HEK293 (cell line): Measurements from ENCODE around the gene TTLL12.

ENCODE experiments used
- CTCF ChIA-PET: fragments of 350-600 bp; formaldehyde crosslinking; extraction: SDS; loops from one replicate; lab custom pipeline; 2021; ENCODE audit warnings: antibody characterized with exemption; lab: Yijun Ruan, JAX
- POLR2A ChIA-PET: fragments of 300-600 bp; formaldehyde crosslinking; extraction: SDS; loops from one replicate; lab custom pipeline; 2020; ENCODE audit warnings: antibody characterized with exemption, inconsistent platforms; lab: Yijun Ruan, JAX
- H3K27ac ChIP-seq: fragments of 200-500 bp; sonication (Bioruptor generic); 2 replicates; pipeline ENCODE4 v1.5.1; 2014; ENCODE audit warnings: low read depth, low read length, control low read depth, inconsistent platforms; ENCODE audit errors: extremely low read depth
- H3K36me3 ChIP-seq, 2 experiments: fragments of 200-500 bp in 1 of 2; sonication (Bioruptor generic) in 1 of 2; 1 replicate in 1 of 2; 2 replicates in 1 of 2; pipeline ENCODE4 v1.5.1; 2014 to 2017; ENCODE audit warnings: inconsistent platforms in 2 of 2, low read length in 2 of 2; ENCODE audit not compliant: control insufficient read depth in 2 of 2, insufficient read depth in 1 of 2
- H3K4me1 ChIP-seq: fragments of 200-500 bp; sonication (Bioruptor generic); 2 replicates; pipeline ENCODE4 v1.5.1; 2014; ENCODE audit warnings: mild to moderate bottlenecking, low read length, inconsistent platforms; ENCODE audit not compliant: control insufficient read depth, insufficient read depth
- H3K4me3 ChIP-seq: 2 replicates; pipeline ENCODE4 v1.5.1; 2011; ENCODE audit warnings: low read depth, mild to moderate bottlenecking, control low read depth, low read length, moderate library complexity
- H3K9me3 ChIP-seq: fragments of 200-500 bp; sonication (Bioruptor generic); 2 replicates; pipeline ENCODE4 v1.5.1; 2014; ENCODE audit warnings: low read depth, low read length, inconsistent platforms; ENCODE audit not compliant: control insufficient read depth, insufficient read depth
- GLI4 ChIP-seq: fragments of 450-650 bp; formaldehyde crosslinking; IDR thresholded peaks from 2 replicates; pipeline ENCODE4 v1.5.1; 2016; ENCODE audit warnings: missing biosample characterization, missing genetic modification characterization
- GLIS2 ChIP-seq: fragments of 450-650 bp; formaldehyde crosslinking; IDR thresholded peaks from 2 replicates; pipeline ENCODE4 v1.5.1; 2016; ENCODE audit warnings: missing biosample characterization, missing genetic modification characterization
- HOXA7 ChIP-seq: sonication (generic); formaldehyde crosslinking; IDR thresholded peaks from 2 replicates; pipeline ENCODE4 v1.8.1; 2022; ENCODE audit warnings: missing genetic modification reagents, borderline replicate concordance
- MEIS1 ChIP-seq: sonication (generic); formaldehyde crosslinking; IDR thresholded peaks from 2 replicates; pipeline ENCODE4 v1.8.1; 2022; ENCODE audit warnings: missing genetic modification reagents, mild to moderate bottlenecking, borderline replicate concordance
- ZFHX2 ChIP-seq: fragments of 450-650 bp; formaldehyde crosslinking; conservative IDR thresholded peaks from 2 replicates; pipeline ENCODE4 v1.5.1; 2016; ENCODE audit warnings: missing biosample characterization, missing genetic modification characterization
- ZNF121 ChIP-seq: fragments of 450-650 bp; formaldehyde crosslinking; IDR thresholded peaks from 2 replicates; pipeline ENCODE4 v1.5.1; 2016; ENCODE audit warnings: missing biosample characterization, missing genetic modification characterization
- ZNF16 ChIP-seq: fragments of 450-650 bp; formaldehyde crosslinking; IDR thresholded peaks from 2 replicates; pipeline ENCODE4 v1.5.1; 2016; ENCODE audit warnings: low read depth, missing biosample characterization, missing genetic modification characterization
- ZNF223 ChIP-seq: fragments of 450-650 bp; formaldehyde crosslinking; IDR thresholded peaks from 2 replicates; pipeline ENCODE4 v1.5.1; 2016; ENCODE audit warnings: missing biosample characterization, missing genetic modification characterization
- ZNF23 ChIP-seq: fragments of 450-650 bp; formaldehyde crosslinking; IDR thresholded peaks from 2 replicates; pipeline ENCODE4 v1.5.1; 2016; ENCODE audit warnings: missing biosample characterization, missing genetic modification characterization, borderline replicate concordance
- ZNF266 ChIP-seq: fragments of 450-650 bp; formaldehyde crosslinking; IDR thresholded peaks from 2 replicates; pipeline ENCODE4 v1.5.1; 2016; ENCODE audit warnings: missing biosample characterization, missing genetic modification characterization, low read depth
- ZNF354C ChIP-seq: fragments of 450-650 bp; formaldehyde crosslinking; IDR thresholded peaks from 2 replicates; pipeline ENCODE4 v1.5.1; 2016; ENCODE audit warnings: missing biosample characterization, missing genetic modification characterization, low read depth, borderline replicate concordance
- ZNF37A ChIP-seq: fragments of 450-650 bp; IDR thresholded peaks from 2 replicates; pipeline ENCODE4 v1.5.1; 2018; ENCODE audit warnings: missing biosample characterization, missing genetic modification characterization
- ZNF433 ChIP-seq: fragments of 450-650 bp; formaldehyde crosslinking; IDR thresholded peaks from 2 replicates; pipeline ENCODE4 v1.5.1; 2016; ENCODE audit warnings: missing biosample characterization, missing genetic modification characterization, low read depth
- ZNF48 ChIP-seq: fragments of 450-650 bp; formaldehyde crosslinking; IDR thresholded peaks from 2 replicates; pipeline ENCODE4 v1.5.1; 2016; ENCODE audit warnings: missing biosample characterization, missing genetic modification characterization
- ZNF571 ChIP-seq: fragments of 450-650 bp; formaldehyde crosslinking; IDR thresholded peaks from 2 replicates; pipeline ENCODE4 v1.5.0; 2017; ENCODE audit warnings: missing biosample characterization, missing genetic modification characterization
- ZNF660 ChIP-seq: fragments of 450-650 bp; IDR thresholded peaks from 2 replicates; pipeline ENCODE4 v1.5.1; 2018; ENCODE audit warnings: missing biosample characterization, mild to moderate bottlenecking, missing genetic modification characterization
- ZNF792 ChIP-seq: fragments of 450-650 bp; formaldehyde crosslinking; IDR thresholded peaks from 2 replicates; pipeline ENCODE4 v1.5.1; 2016; ENCODE audit warnings: missing biosample characterization, missing genetic modification characterization
- ZNF830 ChIP-seq: fragments of 450-650 bp; IDR thresholded peaks from 2 replicates; pipeline ENCODE4 v1.5.0; 2018; ENCODE audit warnings: missing biosample characterization, missing genetic modification characterization, low read depth, mild to moderate bottlenecking, moderate library complexity
- TF ChIP-seq, protein P1 (sequence below): fragments of 450-650 bp; formaldehyde crosslinking; IDR thresholded peaks from 2 replicates; pipeline ENCODE4 v1.5.1; 2016; ENCODE audit warnings: missing biosample characterization, missing genetic modification characterization
- TF ChIP-seq, protein P2 (sequence below): fragments of 450-650 bp; formaldehyde crosslinking; IDR thresholded peaks from 2 replicates; pipeline ENCODE4 v1.5.1; 2016; ENCODE audit warnings: missing biosample characterization, missing genetic modification characterization
- TF ChIP-seq, protein P3 (sequence below): fragments of 450-650 bp; formaldehyde crosslinking; IDR thresholded peaks from 2 replicates; pipeline ENCODE4 v1.5.1; 2017; ENCODE audit warnings: missing biosample characterization, missing genetic modification characterization
- TF ChIP-seq, protein P4 (sequence below): fragments of 450-650 bp; formaldehyde crosslinking; IDR thresholded peaks from 2 replicates; pipeline ENCODE4 v1.5.1; 2017; ENCODE audit warnings: missing biosample characterization, missing genetic modification characterization

TTLL12 gene

DNA sequence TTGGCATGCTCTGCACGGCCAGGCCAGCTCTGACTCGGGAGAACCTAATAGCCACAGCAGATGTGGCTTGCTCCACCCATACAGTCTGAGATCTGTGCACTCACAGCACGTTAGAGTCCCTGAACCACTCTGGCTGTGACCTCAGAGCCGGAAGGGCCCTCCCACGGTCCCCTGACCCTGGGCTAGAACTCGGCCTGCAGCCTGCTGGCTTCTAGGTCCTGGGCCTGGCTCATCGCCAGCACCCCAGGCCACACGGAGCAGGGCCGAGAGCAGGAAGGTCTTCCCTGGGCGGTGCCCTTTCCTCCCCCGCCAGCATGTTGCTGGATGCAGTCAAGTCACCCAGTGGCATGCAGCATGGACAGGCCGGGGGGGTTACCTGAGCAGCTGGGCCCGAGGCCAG lies 35.3 kb upstream of the TTLL12 start:
- POLR2A ChIA-PET, result no interaction called here
- TF ChIP-seq ZFHX2 (0 out of 2 replicates have a peak, but pooled peaks have one; percentile 13), ZNF266 (tag by site-specific recombination) (no peak), MEIS1 (CRISPR knock-in tag) (no peak), ZNF223 (tag by site-specific recombination) (no peak), GLIS2 (tag by site-specific recombination) (no peak)
- H3K9me3 ChIP-seq, result no peaks in the 10 kb centered on the region
- no peaks in the 10 kb centered on the region for H3K4me1 ChIP-seq
- no peaks in the 10 kb centered on the region for H3K36me3 ChIP-seq
- H3K4me3 ChIP-seq, result no peak overlapping the region
- no peak overlapping the region for H3K27ac ChIP-seq
- CTCF ChIA-PET, result interaction anchor here (0.6 to 1.2 kb wide), 4 partner anchors 8 to 47 kb away, joined by 3 read pairs; no protein-coding TSS in a partner anchor

DNA sequence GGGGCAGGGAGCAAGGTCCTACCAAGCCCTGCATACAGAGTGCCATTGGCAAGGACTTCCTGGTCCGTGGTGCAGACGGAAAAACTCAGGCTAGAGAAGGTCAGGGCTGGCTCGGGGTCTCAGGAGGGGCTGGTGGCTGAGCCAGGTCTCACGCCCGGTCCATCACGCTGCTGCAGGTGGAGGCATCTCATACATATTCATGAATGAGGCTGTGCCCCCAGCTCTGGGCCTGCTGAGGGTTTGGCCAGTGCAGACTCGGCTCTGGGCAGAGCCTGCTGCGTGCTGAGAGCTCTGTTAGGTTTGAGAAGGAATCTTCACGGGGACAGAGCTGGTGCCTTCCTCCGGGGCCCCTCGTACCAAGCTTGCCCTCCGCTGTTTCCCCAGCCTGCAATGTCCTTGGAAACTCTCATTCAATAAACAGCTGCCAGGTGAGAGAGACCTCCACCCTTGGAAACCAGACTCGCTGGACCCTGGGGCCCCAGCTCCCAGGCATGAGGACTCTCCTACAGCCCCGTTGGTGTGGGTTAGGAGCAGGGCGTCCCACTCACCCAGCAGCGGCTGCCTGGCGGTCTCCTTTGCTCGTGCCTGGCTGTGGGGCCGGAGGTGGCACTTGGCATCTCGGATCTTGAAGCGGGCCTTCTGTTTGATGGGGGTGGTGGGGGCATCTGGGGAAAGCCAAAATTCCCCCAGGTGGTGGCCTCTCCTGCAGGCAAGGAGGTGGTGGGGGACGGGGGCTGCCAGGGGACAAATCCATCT lies 33.9 kb upstream of the TTLL12 start:
- H3K9me3 ChIP-seq, result no peaks in the 10 kb centered on the region
- POLR2A ChIA-PET, result no interaction called here
- TF ChIP-seq ZNF792 (tag by site-specific recombination), result no peak
- TF ChIP-seq ZNF16 (tag by site-specific recombination), result no peak
- TF ChIP-seq ZNF37A (tag by site-specific recombination), result no peak
- no peak for TF ChIP-seq ZNF23
- TF ChIP-seq, protein P1, sequence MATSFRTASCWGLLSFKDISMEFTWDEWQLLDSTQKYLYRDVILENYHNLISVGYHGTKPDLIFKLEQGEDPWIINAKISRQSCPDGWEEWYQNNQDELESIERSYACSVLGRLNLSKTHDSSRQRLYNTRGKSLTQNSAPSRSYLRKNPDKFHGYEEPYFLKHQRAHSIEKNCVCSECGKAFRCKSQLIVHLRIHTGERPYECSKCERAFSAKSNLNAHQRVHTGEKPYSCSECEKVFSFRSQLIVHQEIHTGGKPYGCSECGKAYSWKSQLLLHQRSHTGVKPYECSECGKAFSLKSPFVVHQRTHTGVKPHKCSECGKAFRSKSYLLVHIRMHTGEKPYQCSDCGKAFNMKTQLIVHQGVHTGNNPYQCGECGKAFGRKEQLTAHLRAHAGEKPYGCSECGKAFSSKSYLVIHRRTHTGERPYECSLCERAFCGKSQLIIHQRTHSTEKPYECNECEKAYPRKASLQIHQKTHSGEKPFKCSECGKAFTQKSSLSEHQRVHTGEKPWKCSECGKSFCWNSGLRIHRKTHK (tag by site-specific recombination), result no peak
- no peak for TF ChIP-seq HOXA7 (CRISPR knock-in tag)
- TF ChIP-seq, protein P2, sequence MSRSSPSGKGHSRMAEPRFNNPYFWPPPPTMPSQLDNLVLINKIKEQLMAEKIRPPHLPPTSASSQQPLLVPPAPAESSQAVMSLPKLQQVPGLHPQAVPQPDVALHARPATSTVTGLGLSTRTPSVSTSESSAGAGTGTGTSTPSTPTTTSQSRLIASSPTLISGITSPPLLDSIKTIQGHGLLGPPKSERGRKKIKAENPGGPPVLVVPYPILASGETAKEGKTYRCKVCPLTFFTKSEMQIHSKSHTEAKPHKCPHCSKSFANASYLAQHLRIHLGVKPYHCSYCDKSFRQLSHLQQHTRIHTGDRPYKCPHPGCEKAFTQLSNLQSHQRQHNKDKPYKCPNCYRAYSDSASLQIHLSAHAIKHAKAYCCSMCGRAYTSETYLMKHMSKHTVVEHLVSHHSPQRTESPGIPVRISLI (tag by site-specific recombination), result no peak
- no peak for TF ChIP-seq ZNF354C (tag by site-specific recombination)
- no peak for TF ChIP-seq ZNF830
- TF ChIP-seq ZNF571, result no peak
- TF ChIP-seq ZNF660 (tag by site-specific recombination), result no peak
- TF ChIP-seq, protein P3, sequence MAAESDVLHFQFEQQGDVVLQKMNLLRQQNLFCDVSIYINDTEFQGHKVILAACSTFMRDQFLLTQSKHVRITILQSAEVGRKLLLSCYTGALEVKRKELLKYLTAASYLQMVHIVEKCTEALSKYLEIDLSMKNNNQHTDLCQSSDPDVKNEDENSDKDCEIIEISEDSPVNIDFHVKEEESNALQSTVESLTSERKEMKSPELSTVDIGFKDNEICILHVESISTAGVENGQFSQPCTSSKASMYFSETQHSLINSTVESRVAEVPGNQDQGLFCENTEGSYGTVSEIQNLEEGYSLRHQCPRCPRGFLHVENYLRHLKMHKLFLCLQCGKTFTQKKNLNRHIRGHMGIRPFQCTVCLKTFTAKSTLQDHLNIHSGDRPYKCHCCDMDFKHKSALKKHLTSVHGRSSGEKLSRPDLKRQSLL (tag by site-specific recombination), result no peak
- TF ChIP-seq, protein P4, sequence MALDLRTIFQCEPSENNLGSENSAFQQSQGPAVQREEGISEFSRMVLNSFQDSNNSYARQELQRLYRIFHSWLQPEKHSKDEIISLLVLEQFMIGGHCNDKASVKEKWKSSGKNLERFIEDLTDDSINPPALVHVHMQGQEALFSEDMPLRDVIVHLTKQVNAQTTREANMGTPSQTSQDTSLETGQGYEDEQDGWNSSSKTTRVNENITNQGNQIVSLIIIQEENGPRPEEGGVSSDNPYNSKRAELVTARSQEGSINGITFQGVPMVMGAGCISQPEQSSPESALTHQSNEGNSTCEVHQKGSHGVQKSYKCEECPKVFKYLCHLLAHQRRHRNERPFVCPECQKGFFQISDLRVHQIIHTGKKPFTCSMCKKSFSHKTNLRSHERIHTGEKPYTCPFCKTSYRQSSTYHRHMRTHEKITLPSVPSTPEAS, result no peak
- TF ChIP-seq ZNF121 (tag by site-specific recombination), result no peak
- TF ChIP-seq ZNF48, result no peak
- TF ChIP-seq GLI4, result no peak
- TF ChIP-seq ZNF433 (tag by site-specific recombination), result no peak
- TF ChIP-seq, all 188 proteins: peak for 0
- Histone ChIP-seq H3K4me1 (no peaks in the 10 kb centered on the region), H3K27ac (no peak overlapping the region), H3K36me3 (no peaks in the 10 kb centered on the region), H3K4me3 (no peak overlapping the region)
- CTCF ChIA-PET, result interaction anchor here (0.7 to 1.0 kb wide), 4 partner anchors 9 to 662 kb away, joined by 3 to 4 read pairs (median 3); no protein-coding TSS in a partner anchor
